Measurements from ENCODE around the gene HAPLN3.

DNA sequence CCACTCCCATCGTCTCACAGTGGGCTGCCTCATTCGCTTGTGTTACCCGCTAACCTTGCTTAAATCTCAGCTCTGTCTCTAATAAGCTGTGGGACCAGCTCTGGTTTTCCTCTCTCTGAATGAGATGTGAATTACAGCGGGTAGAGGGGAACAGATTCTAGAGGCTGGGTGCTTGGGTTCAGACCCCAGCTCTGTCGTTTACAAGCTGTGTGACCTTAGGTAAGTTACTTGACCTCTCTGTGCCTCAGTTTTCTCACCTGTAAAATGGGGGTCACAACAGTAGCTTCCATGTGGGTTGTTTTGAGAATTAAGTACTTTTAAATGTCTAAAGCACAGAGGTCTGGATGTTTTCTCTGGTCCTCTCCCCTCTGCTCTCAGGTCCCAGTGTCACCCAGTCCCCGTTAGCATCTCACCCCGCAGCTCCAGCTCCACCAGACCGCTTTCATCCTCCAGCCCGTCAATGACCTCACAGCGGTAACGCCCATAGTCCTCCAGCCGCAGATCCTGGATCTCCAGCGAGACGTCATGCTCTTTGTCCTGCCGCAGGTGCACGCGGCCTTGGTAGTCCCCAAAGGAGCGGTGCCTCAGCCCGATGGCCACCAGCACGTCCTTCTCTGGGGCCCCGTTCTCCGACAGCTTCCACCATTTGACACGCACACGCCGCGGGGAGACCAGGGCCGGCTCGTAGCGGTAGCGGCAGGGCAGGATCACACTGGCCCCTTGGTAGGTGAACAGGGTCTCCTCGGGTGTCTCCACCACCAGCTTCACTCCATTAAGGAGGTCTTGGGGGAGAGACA is 14.2 kb downstream of the HAPLN3 start:
- TF ChIP-seq POLR2AphosphoS5 (IDR thresholded peaks at IDR 0.05; ENCODE audit: low read depth, low read length) (no peak), POLR2A (IDR thresholded peaks at IDR 0.05; ENCODE audit: low read depth, low read length) (no peak)
